Karpas-422 (cell line): ENCODE measurements around the gene PGBD1. TPM values are rescaled to one million over a fixed set of nuclear protein-coding genes. Genes with fewer than 3 reads are reported as not detected.
A peak's percentile ranks its signal among the peaks of the same experiment; 100 is the strongest.

Source experiments
- DNase-seq: peaks from one replicate; pipeline ENCODE4 v3.0.0-alpha.2; 2015
- H2AFZ ChIP-seq: fragments of 200-600 bp; sonication (generic); 2 replicates; pipeline ENCODE4 v1.6.1; 2014; ENCODE audit warnings: antibody characterized with exemption, low read length, mixed read lengths
- H3K27ac ChIP-seq: fragments of 200-600 bp; sonication (generic); 2 replicates; pipeline ENCODE4 v1.5.1; 2014; ENCODE audit warnings: mild to moderate bottlenecking, low read length, moderate library complexity
- H3K27me3 ChIP-seq: fragments of 200-600 bp; sonication (generic); 2 replicates; pipeline ENCODE4 v1.6.1; 2014; ENCODE audit warnings: low read length, mixed read lengths
- H3K36me3 ChIP-seq: fragments of 200-600 bp; sonication (generic); 2 replicates; pipeline ENCODE4 v1.6.1; 2014; ENCODE audit warnings: low read length, mixed read lengths; ENCODE audit not compliant: insufficient read depth
- H3K4me1 ChIP-seq: fragments of 200-600 bp; sonication (generic); 2 replicates; pipeline ENCODE4 v1.6.1; 2014; ENCODE audit warnings: mild to moderate bottlenecking, low read length, mixed read lengths
- H3K4me2 ChIP-seq: fragments of 200-600 bp; sonication (generic); 2 replicates; pipeline ENCODE4 v1.6.1; 2014; ENCODE audit warnings: low read length, low read depth, mild to moderate bottlenecking; ENCODE audit not compliant: poor library complexity, severe bottlenecking
- H3K4me3 ChIP-seq: fragments of 200-600 bp; sonication (generic); 2 replicates; pipeline ENCODE4 v1.5.1; 2014; ENCODE audit warnings: mild to moderate bottlenecking, antibody characterized with exemption, low read length, mixed read lengths
- H3K79me2 ChIP-seq: fragments of 200-600 bp; sonication (generic); 2 replicates; pipeline ENCODE4 v1.6.1; 2014; ENCODE audit warnings: mild to moderate bottlenecking, low read length, mixed read lengths
- H3K9ac ChIP-seq: fragments of 200-600 bp; sonication (generic); 2 replicates; pipeline ENCODE4 v1.6.0; 2014; ENCODE audit warnings: low read length
- H3K9me2 ChIP-seq: fragments of 200-600 bp; sonication (generic), shearing (Covaris generic); replicated peaks from 2 replicates; pipeline ENCODE4 v1.6.0; 2014; ENCODE audit warnings: mild to moderate bottlenecking, low read length, moderate library complexity; ENCODE audit not compliant: insufficient read depth
- H3K9me3 ChIP-seq: fragments of 300-700, 200-600 bp; sonication (generic); 2 replicates; pipeline ENCODE4 v1.6.1; 2014; ENCODE audit warnings: low read length, mixed read lengths
- H4K20me1 ChIP-seq: fragments of 200-600 bp; sonication (generic); 2 replicates; pipeline ENCODE4 v1.6.1; 2014; ENCODE audit warnings: mild to moderate bottlenecking, antibody characterized with exemption, low read length, low read depth; ENCODE audit not compliant: insufficient read depth
- total RNA-seq: library from RNA; depleted of rRNA; stranded (reverse); fragments of >200 nt; shearing (Covaris generic); gene quantifications from 2 replicates; pipeline ENCODE4 v1.2.3, GENCODE V29; 2014; ENCODE audit warnings: low replicate concordance

The PGBD1 gene
- total RNA-seq, 1 experiment from 2014 or later, result 8.2 TPM

GRCh38 chr6:28264834-28265401, 16.5 kb upstream of the PGBD1 start:
- no peaks in the 10 kb centered on the region for H4K20me1 ChIP-seq
- no peaks in the 10 kb centered on the region for H3K9me3 ChIP-seq
- peaks cover 34% of the 10 kb centered on the region for H3K79me2 ChIP-seq
- H2AFZ ChIP-seq, result no peak overlapping the region
- H3K27ac ChIP-seq, result no peak overlapping the region
- H3K27me3 ChIP-seq, result no peaks in the 10 kb centered on the region
- H3K9ac ChIP-seq, result no peak overlapping the region
- H3K9me2 ChIP-seq, result no peaks in the 10 kb centered on the region
- no peaks in the 10 kb centered on the region for H3K36me3 ChIP-seq
- no peak overlapping the region for H3K4me2 ChIP-seq
- peaks cover 17% of the 10 kb centered on the region for H3K4me1 ChIP-seq
- no peak for DNase-seq
- H3K4me3 ChIP-seq, result no peak overlapping the region

DNA sequence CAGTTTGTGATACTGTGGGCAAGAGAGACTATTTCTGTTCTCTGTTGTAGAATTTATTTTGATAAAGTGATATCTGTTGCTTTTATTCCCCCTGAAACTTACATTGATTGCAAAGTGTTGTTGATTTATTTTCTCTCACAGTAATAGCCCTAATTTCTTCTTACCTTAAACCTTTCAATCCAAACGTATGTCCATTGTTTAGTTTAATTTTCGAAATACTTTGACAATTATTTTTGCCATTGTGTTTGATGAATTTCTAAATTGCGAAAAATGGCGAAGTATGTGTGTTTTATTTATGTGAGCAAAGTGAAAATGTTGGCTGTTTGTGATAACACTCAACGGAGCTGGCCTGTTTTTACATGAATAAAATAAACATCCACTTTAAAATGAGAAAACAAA, 14.8 kb upstream of the PGBD1 start:
- Histone ChIP-seq H4K20me1 (no peaks in the 10 kb centered on the region), H2AFZ (peak overlapping the region; percentile 93), H3K79me2 (peaks cover 43% of the 10 kb centered on the region), H3K27me3 (no peaks in the 10 kb centered on the region), H3K4me3 (peak overlapping the region; percentile 87), H3K27ac (peak overlapping the region; percentile 57), H3K36me3 (no peaks in the 10 kb centered on the region), H3K9ac (peak overlapping the region; percentile 82), H3K4me1 (peaks cover 17% of the 10 kb centered on the region), H3K4me2 (peak overlapping the region; percentile 94), H3K9me3 (no peaks in the 10 kb centered on the region), H3K9me2 (no peaks in the 10 kb centered on the region)
- no peak for DNase-seq

DNA sequence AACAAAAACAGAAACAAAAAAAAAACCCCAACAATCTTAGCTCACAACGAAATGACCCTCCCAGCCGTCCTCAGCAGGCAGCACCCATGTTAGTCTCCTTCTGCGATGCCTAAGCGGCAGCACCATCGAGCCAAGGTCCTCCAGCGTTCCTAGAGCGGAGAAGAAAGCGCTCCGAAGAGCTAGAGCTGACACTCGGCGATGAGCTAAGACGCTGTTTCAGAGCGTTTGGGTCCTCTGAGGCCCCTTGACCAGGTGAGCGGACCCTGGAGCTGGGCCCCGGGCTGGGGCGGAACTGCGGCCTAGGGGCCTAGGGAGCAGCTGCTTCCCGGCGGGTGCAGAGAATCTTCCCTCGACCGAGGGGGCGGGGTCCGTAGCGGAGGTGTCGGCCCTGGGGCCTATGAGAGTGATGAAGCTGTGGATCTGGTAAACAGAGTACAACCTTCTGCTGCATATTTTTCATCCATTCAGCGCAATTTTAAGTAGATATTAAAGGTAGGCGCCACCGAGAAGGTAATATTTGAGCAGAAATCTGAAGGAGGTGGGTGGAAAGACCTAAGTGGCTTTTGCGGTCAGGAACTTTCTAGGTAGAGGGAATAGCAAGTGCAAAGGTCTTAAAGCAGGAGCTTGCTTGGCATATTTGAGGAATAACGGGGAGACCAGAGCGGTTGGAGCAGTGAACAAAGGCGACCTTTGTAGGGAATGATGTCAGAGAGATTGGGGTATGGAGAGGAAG, 14.2 kb upstream of the PGBD1 start, which contains the start of gene ZSCAN26:
ZSCAN26 (plus strand) TSS at position 182 of the 733 bp plus-strand sequence. CDS start 4,777 bp downstream, outside the sequence.
- Histone ChIP-seq H4K20me1 (no peaks in the 10 kb centered on the region), H3K9me3 (no peaks in the 10 kb centered on the region), H3K9me2 (no peaks in the 10 kb centered on the region), H2AFZ (peak within 1 kb of the TSS; percentile 93), H3K79me2 (peaks cover 43% of the 10 kb centered on the region), H3K36me3 (no peaks in the 10 kb centered on the region), H3K4me2 (peak within 1 kb of the TSS; percentile 94), H3K4me1 (peaks cover 17% of the 10 kb centered on the region), H3K9ac (peak within 1 kb of the TSS; percentile 82), H3K27ac (peak within 1 kb of the TSS; percentile 57), H3K4me3 (peak within 1 kb of the TSS; percentile 87), H3K27me3 (no peaks in the 10 kb centered on the region)
- DNase-seq, result peak; percentile 97

DNA sequence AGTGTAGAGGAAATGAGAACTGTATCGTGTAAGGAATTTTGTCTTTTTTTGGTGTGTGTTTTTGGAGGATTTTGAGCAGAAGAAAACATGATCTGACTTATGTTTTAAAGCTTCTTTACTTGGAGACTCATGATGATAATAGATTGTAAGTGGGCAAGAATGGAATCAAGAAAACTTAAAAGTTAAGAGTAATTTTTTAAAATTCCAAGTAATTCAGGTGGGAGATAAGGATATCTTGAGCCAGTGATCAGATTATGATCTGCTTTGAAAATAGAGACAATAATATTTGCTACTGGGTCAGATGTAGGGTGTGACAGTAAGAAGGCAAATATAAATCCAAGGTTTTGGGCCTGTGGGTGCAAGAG, 13.7 kb upstream of the PGBD1 start:
- Histone ChIP-seq H3K27me3 (no peaks in the 10 kb centered on the region), H3K9ac (peak overlapping the region; percentile 82), H3K27ac (no peak overlapping the region), H3K9me2 (no peaks in the 10 kb centered on the region), H3K4me3 (peak overlapping the region; percentile 87), H3K9me3 (no peaks in the 10 kb centered on the region), H3K4me2 (peak overlapping the region; percentile 94), H3K36me3 (no peaks in the 10 kb centered on the region), H3K4me1 (peaks cover 17% of the 10 kb centered on the region), H4K20me1 (no peaks in the 10 kb centered on the region), H2AFZ (peak overlapping the region; percentile 93; the same call in 1 of the 2 replicates), H3K79me2 (peaks cover 43% of the 10 kb centered on the region)
- no peak for DNase-seq

DNA sequence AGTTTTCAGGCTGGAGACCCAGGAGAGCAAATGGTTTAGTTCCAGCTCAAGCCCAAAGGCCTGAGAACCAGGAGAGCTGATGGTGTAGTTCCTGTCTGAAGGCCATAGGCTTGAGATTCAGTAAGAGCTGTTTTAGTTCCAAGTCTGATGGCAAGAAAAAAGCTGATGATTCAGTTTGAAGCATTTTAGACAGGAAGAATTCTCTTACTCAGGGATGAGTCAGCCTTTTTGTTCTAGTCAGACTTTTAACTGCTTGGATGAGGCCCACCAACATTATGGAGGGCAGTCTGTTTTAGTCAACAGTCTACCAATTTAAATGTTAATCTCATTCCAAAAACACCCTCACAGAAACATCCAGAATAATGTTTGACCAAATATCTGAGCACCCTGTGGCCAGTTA, 11.9 kb upstream of the PGBD1 start:
- Histone ChIP-seq H3K9me2 (no peaks in the 10 kb centered on the region), H3K9me3 (no peaks in the 10 kb centered on the region), H3K4me3 (no peak overlapping the region), H4K20me1 (no peaks in the 10 kb centered on the region), H3K27ac (no peak overlapping the region), H3K27me3 (no peaks in the 10 kb centered on the region), H3K79me2 (peaks cover 43% of the 10 kb centered on the region), H3K9ac (no peak overlapping the region), H3K4me1 (peaks cover 17% of the 10 kb centered on the region), H3K36me3 (no peaks in the 10 kb centered on the region; the same call in 1 of the 2 replicates), H3K4me2 (no peak overlapping the region), H2AFZ (no peak overlapping the region)
- DNase-seq, result no peak

GRCh38 chr6:28274888-28275287, 6.5 kb upstream of the PGBD1 start:
- Histone ChIP-seq H3K4me3 (no peak overlapping the region), H3K27ac (no peak overlapping the region), H3K4me2 (no peak overlapping the region), H3K4me1 (no peaks in the 10 kb centered on the region), H3K9ac (no peak overlapping the region), H3K36me3 (peaks cover 15% of the 10 kb centered on the region; the same call in 1 of the 2 replicates), H3K27me3 (no peaks in the 10 kb centered on the region), H3K9me2 (no peaks in the 10 kb centered on the region), H3K79me2 (peaks cover 9% of the 10 kb centered on the region), H3K9me3 (no peaks in the 10 kb centered on the region), H2AFZ (no peak overlapping the region), H4K20me1 (no peaks in the 10 kb centered on the region)
- DNase-seq, result no peak

DNA sequence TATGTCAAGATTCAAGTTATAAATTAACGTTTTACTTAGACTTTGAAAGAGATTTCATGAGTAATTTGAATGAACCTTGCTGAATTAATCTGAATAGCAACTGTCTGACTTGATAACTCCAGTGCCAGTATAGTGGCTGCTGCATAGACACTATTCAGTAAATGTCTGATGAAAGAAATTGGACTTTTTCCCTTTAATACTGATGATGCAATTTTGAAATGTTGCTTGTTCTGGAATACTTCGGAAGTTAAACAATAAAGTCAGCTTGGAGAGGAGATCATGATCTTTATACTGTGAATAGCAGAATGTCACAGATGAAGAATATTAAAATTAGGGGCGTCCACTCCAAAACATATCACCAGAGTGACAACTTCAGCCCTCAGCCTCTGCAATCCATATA, 3.6 kb upstream of the PGBD1 start:
- no peaks in the 10 kb centered on the region for H3K9me3 ChIP-seq
- no peak overlapping the region for H3K27ac ChIP-seq
- H3K9me2 ChIP-seq, result no peaks in the 10 kb centered on the region
- peaks cover 15% of the 10 kb centered on the region; the same call in 1 of the 2 replicates for H3K36me3 ChIP-seq
- no peak overlapping the region for H3K4me3 ChIP-seq
- H3K4me2 ChIP-seq, result no peak overlapping the region
- H2AFZ ChIP-seq, result no peak overlapping the region
- no peak overlapping the region for H3K9ac ChIP-seq
- no peaks in the 10 kb centered on the region for H3K27me3 ChIP-seq
- no peak for DNase-seq
- no peaks in the 10 kb centered on the region for H4K20me1 ChIP-seq
- peaks cover 18% of the 10 kb centered on the region for H3K4me1 ChIP-seq
- peaks cover 11% of the 10 kb centered on the region for H3K79me2 ChIP-seq

DNA sequence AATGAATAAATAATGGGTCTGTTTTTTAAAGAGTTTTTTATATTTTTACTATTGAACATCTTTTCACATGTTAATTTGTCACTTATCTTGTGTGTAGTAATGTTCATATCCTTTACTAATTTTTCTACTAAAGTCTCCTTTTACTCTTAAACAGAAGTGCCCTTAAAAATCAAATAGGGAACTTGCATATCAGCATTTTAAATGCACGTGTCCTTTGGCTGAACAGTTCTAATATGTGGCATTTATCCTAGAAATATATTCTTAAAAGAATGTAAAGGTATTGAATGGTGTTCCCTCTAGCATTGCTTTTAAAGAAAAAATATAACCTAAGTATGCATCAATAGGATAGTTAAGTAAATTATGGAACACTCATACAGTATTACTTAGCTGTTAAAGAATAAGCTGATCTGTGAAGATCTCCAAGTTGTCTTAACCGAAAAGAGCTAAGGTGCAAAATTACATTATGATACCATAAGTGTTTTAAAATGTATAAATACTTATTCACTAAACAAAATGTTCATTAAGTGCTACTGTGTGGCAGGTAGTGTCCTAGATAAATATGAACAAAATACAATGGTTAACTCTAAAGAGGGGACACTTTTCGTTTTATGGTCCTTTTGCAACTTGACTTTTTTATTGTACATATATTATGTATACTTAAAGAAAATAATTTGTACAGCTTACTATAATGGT, 631 bp upstream of the PGBD1 start:
- Histone ChIP-seq H2AFZ (peak overlapping the region; percentile 82), H3K9me2 (no peaks in the 10 kb centered on the region), H3K79me2 (peaks cover 24% of the 10 kb centered on the region), H3K4me2 (peak overlapping the region; percentile 92), H3K36me3 (peaks cover 24% of the 10 kb centered on the region; the same call in 1 of the 2 replicates), H3K4me1 (peaks cover 27% of the 10 kb centered on the region), H3K4me3 (peak overlapping the region; percentile 95), H3K9ac (peak overlapping the region; percentile 83), H4K20me1 (no peaks in the 10 kb centered on the region), H3K9me3 (no peaks in the 10 kb centered on the region), H3K27me3 (no peaks in the 10 kb centered on the region), H3K27ac (no peak overlapping the region)
- no peak for DNase-seq
